ENCODE data around the gene SPAG8.
A peak's percentile ranks its signal among the peaks of the same experiment; 100 is the strongest.

The SPAG8 gene

GRCh38 chr9:35812025-35812602 is at the start of gene SPAG8:
TSS of gene SPAG8 (minus strand) at chr9:35812262. CDS start at chr9:35812147, 115 bp downstream.
- Histone ChIP-seq H3K9ac (ENCODE audit: low read length) (no peak within 1 kb of the TSS), H3K4me1 (ENCODE audit: control insufficient read depth, low read depth, low read length) (peaks cover 15% of the 10 kb centered on the region), H3K9me3 (ENCODE audit: control insufficient read depth, low read depth, low read length) (no peaks in the 10 kb centered on the region), H3K27me3 (ENCODE audit: control insufficient read depth, insufficient read depth, low read length) (no peaks in the 10 kb centered on the region), H3K27ac (ENCODE audit: low read length) (no peak within 1 kb of the TSS), H3K4me3 (ENCODE audit: low read length) (peak within 1 kb of the TSS; percentile 67), H3K36me3 (ENCODE audit: control insufficient read depth, low read depth, low read length) (no peaks in the 10 kb centered on the region)

- Histone ChIP-seq H3K9ac (ENCODE audit: low read length) (no peak overlapping the region), H3K9me3 (ENCODE audit: control insufficient read depth, low read depth, low read length) (no peaks in the 10 kb centered on the region), H3K27ac (ENCODE audit: low read length) (no peak overlapping the region), H3K4me3 (ENCODE audit: low read length) (no peak overlapping the region), H3K36me3 (ENCODE audit: control insufficient read depth, low read depth, low read length) (no peaks in the 10 kb centered on the region), H3K4me1 (ENCODE audit: control insufficient read depth, low read depth, low read length) (no peaks in the 10 kb centered on the region), H3K27me3 (ENCODE audit: control insufficient read depth, insufficient read depth, low read length) (no peaks in the 10 kb centered on the region)
These were observed 49.3 kb upstream of the SPAG8 start for GRCh38 chr9:35861161-35861897.

GRCh38 chr9:35859990-35860339 is 47.9 kb upstream of the SPAG8 start:
- H3K27ac ChIP-seq (ENCODE audit: low read length) = no peak overlapping the region
- no peaks in the 10 kb centered on the region for H3K4me1 ChIP-seq (ENCODE audit: control insufficient read depth, low read depth, low read length)
- H3K4me3 ChIP-seq (ENCODE audit: low read length) = no peak overlapping the region
- H3K9me3 ChIP-seq (ENCODE audit: control insufficient read depth, low read depth, low read length) = no peaks in the 10 kb centered on the region
- no peak overlapping the region for H3K9ac ChIP-seq (ENCODE audit: low read length)
- H3K36me3 ChIP-seq (ENCODE audit: control insufficient read depth, low read depth, low read length) = no peaks in the 10 kb centered on the region
- no peaks in the 10 kb centered on the region for H3K27me3 ChIP-seq (ENCODE audit: control insufficient read depth, insufficient read depth, low read length)

GRCh38 chr9:35859310-35859989 is 47.4 kb upstream of the SPAG8 start:
- H3K9ac ChIP-seq (ENCODE audit: low read length) = no peak overlapping the region
- no peaks in the 10 kb centered on the region for H3K36me3 ChIP-seq (ENCODE audit: control insufficient read depth, low read depth, low read length)
- H3K4me3 ChIP-seq (ENCODE audit: low read length) = no peak overlapping the region
- no peaks in the 10 kb centered on the region for H3K9me3 ChIP-seq (ENCODE audit: control insufficient read depth, low read depth, low read length)
- no peaks in the 10 kb centered on the region for H3K27me3 ChIP-seq (ENCODE audit: control insufficient read depth, insufficient read depth, low read length)
- H3K27ac ChIP-seq (ENCODE audit: low read length) = no peak overlapping the region
- H3K4me1 ChIP-seq (ENCODE audit: control insufficient read depth, low read depth, low read length) = no peaks in the 10 kb centered on the region

GRCh38 chr9:35858458-35858857 is 46.4 kb upstream of the SPAG8 start:
- Histone ChIP-seq H3K27ac (ENCODE audit: low read length) (no peak overlapping the region), H3K9me3 (ENCODE audit: control insufficient read depth, low read depth, low read length) (no peaks in the 10 kb centered on the region), H3K36me3 (ENCODE audit: control insufficient read depth, low read depth, low read length) (no peaks in the 10 kb centered on the region), H3K27me3 (ENCODE audit: control insufficient read depth, insufficient read depth, low read length) (no peaks in the 10 kb centered on the region), H3K4me1 (ENCODE audit: control insufficient read depth, low read depth, low read length) (no peaks in the 10 kb centered on the region), H3K4me3 (ENCODE audit: low read length) (no peak overlapping the region), H3K9ac (ENCODE audit: low read length) (no peak overlapping the region)

- Histone ChIP-seq H3K27ac (ENCODE audit: low read length) (no peak overlapping the region), H3K4me1 (ENCODE audit: control insufficient read depth, low read depth, low read length) (no peaks in the 10 kb centered on the region), H3K36me3 (ENCODE audit: control insufficient read depth, low read depth, low read length) (no peaks in the 10 kb centered on the region), H3K27me3 (ENCODE audit: control insufficient read depth, insufficient read depth, low read length) (no peaks in the 10 kb centered on the region), H3K9ac (ENCODE audit: low read length) (no peak overlapping the region), H3K9me3 (ENCODE audit: control insufficient read depth, low read depth, low read length) (no peaks in the 10 kb centered on the region), H3K4me3 (ENCODE audit: low read length) (no peak overlapping the region)
These were observed 44.8 kb upstream of the SPAG8 start for GRCh38 chr9:35856882-35857281.

- Histone ChIP-seq H3K4me1 (ENCODE audit: control insufficient read depth, low read depth, low read length) (no peaks in the 10 kb centered on the region), H3K9ac (ENCODE audit: low read length) (no peak overlapping the region), H3K27me3 (ENCODE audit: control insufficient read depth, insufficient read depth, low read length) (no peaks in the 10 kb centered on the region), H3K27ac (ENCODE audit: low read length) (no peak overlapping the region), H3K36me3 (ENCODE audit: control insufficient read depth, low read depth, low read length) (no peaks in the 10 kb centered on the region), H3K9me3 (ENCODE audit: control insufficient read depth, low read depth, low read length) (no peaks in the 10 kb centered on the region), H3K4me3 (ENCODE audit: low read length) (no peak overlapping the region)
These were observed 44.1 kb upstream of the SPAG8 start for GRCh38 chr9:35856206-35856605.

GRCh38 chr9:35854091-35854762 is 42.2 kb upstream of the SPAG8 start:
- no peak overlapping the region for H3K4me3 ChIP-seq (ENCODE audit: low read length)
- H3K27me3 ChIP-seq (ENCODE audit: control insufficient read depth, insufficient read depth, low read length) = no peaks in the 10 kb centered on the region
- H3K9ac ChIP-seq (ENCODE audit: low read length) = no peak overlapping the region
- H3K36me3 ChIP-seq (ENCODE audit: control insufficient read depth, low read depth, low read length) = no peaks in the 10 kb centered on the region
- no peaks in the 10 kb centered on the region for H3K9me3 ChIP-seq (ENCODE audit: control insufficient read depth, low read depth, low read length)
- no peaks in the 10 kb centered on the region for H3K4me1 ChIP-seq (ENCODE audit: control insufficient read depth, low read depth, low read length)
- H3K27ac ChIP-seq (ENCODE audit: low read length) = no peak overlapping the region

- Histone ChIP-seq H3K4me3 (ENCODE audit: low read length) (no peak overlapping the region), H3K9me3 (ENCODE audit: control insufficient read depth, low read depth, low read length) (no peaks in the 10 kb centered on the region), H3K4me1 (ENCODE audit: control insufficient read depth, low read depth, low read length) (no peaks in the 10 kb centered on the region), H3K27me3 (ENCODE audit: control insufficient read depth, insufficient read depth, low read length) (no peaks in the 10 kb centered on the region), H3K27ac (ENCODE audit: low read length) (no peak overlapping the region), H3K36me3 (ENCODE audit: control insufficient read depth, low read depth, low read length) (no peaks in the 10 kb centered on the region), H3K9ac (ENCODE audit: low read length) (no peak overlapping the region)
These were observed 41.1 kb upstream of the SPAG8 start for GRCh38 chr9:35852876-35853865.

- Histone ChIP-seq H3K27ac (ENCODE audit: low read length) (no peak overlapping the region), H3K4me1 (ENCODE audit: control insufficient read depth, low read depth, low read length) (no peaks in the 10 kb centered on the region), H3K4me3 (ENCODE audit: low read length) (no peak overlapping the region), H3K36me3 (ENCODE audit: control insufficient read depth, low read depth, low read length) (no peaks in the 10 kb centered on the region), H3K27me3 (ENCODE audit: control insufficient read depth, insufficient read depth, low read length) (peaks cover 3% of the 10 kb centered on the region), H3K9ac (ENCODE audit: low read length) (no peak overlapping the region), H3K9me3 (ENCODE audit: control insufficient read depth, low read depth, low read length) (no peaks in the 10 kb centered on the region)
These were observed 40.3 kb upstream of the SPAG8 start for GRCh38 chr9:35852267-35852815.

All from iPS-18a (cell line).